Sigmoid colon (tissue), 4 donors: ENCODE data around the gene SLIT3.

Experiments
- EP300 ChIP-seq, 4 donors: sonication (generic); formaldehyde crosslinking; IDR thresholded peaks; one replicate each; pipeline ENCODE4 v1.6.1; 2017; ENCODE audit warnings: antibody characterized with exemption in 4 of 4
- POLR2A ChIP-seq, 2 donors: fragments of 450-650 bp; IDR thresholded peaks; one replicate each; pipeline ENCODE4 v1.6.1; 2016; ENCODE audit warnings: antibody characterized with exemption in 2 of 2, mild to moderate bottlenecking in 2 of 2, moderate library complexity in 2 of 2
- POLR2AphosphoS5 ChIP-seq, 4 donors: sonication (generic); formaldehyde crosslinking; IDR thresholded peaks; one replicate each; pipeline ENCODE4 v1.6.1; 2017; ENCODE audit warnings: antibody characterized with exemption in 4 of 4
- TF ChIP-seq, protein P1 (sequence below), 4 experiments: fragments of 450-650 bp in 3 of 4; fragments of 200-600 bp in 1 of 4; IDR thresholded peaks; one replicate each; pipeline ENCODE4 v1.5.1; 2016 to 2019; ENCODE audit warnings: antibody characterized with exemption in 4 of 4, mild to moderate bottlenecking in 3 of 4, moderate library complexity in 2 of 4

DNA sequence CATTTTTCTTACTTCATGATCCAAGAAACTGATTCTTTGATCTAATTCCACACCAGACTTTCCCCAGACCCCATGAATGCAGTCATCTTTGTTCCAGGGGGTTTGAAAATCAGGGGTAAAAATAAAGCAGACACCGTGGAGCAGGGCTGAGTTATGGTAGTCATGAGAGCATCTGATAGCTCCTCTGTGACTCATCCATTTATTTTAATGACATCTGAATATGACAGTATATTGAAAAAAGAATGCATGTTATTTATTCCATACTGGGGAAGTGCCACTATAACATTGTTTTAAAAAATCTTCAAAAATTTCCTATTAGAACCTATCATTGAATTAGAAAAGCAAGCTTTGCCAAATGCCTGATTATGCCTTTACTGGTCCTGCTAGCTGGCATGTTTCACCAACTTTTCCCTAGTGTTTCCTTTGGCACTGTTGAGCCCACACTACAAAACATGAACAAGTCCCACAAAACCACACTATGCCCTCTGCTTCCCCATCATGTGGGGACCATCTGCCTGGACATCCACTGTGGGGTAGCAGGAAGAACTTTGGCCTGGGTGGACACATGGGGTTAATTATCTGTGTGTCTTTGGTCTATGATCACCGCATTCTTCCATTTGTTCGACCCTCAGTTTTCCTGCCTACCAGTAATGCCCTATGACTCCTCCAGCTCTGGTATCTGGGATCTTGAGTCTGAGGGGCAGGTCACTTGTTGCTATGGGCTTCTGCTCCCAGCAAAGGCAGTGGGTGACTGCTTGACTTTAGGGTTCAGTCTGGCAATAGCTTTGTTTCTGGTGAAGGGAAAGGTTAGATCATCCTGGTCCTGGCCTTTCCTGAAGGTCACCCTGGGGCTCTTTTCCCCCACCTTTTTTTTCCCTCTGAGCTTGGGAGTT is 639.1 kb downstream of the SLIT3 start:
- TF ChIP-seq POLR2A (IDR thresholded peaks at IDR 0.05) (no peak), POLR2AphosphoS5 (IDR thresholded peaks at IDR 0.05) (no peak), EP300 (IDR thresholded peaks at IDR 0.05) (no peak)
- TF ChIP-seq, protein P1, sequence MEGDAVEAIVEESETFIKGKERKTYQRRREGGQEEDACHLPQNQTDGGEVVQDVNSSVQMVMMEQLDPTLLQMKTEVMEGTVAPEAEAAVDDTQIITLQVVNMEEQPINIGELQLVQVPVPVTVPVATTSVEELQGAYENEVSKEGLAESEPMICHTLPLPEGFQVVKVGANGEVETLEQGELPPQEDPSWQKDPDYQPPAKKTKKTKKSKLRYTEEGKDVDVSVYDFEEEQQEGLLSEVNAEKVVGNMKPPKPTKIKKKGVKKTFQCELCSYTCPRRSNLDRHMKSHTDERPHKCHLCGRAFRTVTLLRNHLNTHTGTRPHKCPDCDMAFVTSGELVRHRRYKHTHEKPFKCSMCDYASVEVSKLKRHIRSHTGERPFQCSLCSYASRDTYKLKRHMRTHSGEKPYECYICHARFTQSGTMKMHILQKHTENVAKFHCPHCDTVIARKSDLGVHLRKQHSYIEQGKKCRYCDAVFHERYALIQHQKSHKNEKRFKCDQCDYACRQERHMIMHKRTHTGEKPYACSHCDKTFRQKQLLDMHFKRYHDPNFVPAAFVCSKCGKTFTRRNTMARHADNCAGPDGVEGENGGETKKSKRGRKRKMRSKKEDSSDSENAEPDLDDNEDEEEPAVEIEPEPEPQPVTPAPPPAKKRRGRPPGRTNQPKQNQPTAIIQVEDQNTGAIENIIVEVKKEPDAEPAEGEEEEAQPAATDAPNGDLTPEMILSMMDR (IDR thresholded peaks at IDR 0.05): no peak
